HFF-Myc (cell line): ENCODE results near the gene KCND2.

Experiments
- DNase-seq: peaks from one replicate; pipeline ENCODE4 v3.0.0-alpha.2; 2011; ENCODE audit warnings: low read depth; ENCODE audit errors: extremely low read depth
- H3K4me3 ChIP-seq: replicated peaks from 2 replicates; pipeline ENCODE4 v1.5.1; 2011; ENCODE audit warnings: low read depth, mild to moderate bottlenecking, control low read depth, low read length
- TF ChIP-seq, protein P1 (sequence below): IDR thresholded peaks from 2 replicates; pipeline ENCODE4 v1.5.1; 2012; ENCODE audit warnings: mild to moderate bottlenecking, low read depth, low read length, control low read depth; ENCODE audit errors: missing control alignments

Gene KCND2

GRCh38 chr7:120521761-120522737, 249.1 kb downstream of the KCND2 start:
- no peak overlapping the region for H3K4me3 ChIP-seq
- TF ChIP-seq, protein P1, sequence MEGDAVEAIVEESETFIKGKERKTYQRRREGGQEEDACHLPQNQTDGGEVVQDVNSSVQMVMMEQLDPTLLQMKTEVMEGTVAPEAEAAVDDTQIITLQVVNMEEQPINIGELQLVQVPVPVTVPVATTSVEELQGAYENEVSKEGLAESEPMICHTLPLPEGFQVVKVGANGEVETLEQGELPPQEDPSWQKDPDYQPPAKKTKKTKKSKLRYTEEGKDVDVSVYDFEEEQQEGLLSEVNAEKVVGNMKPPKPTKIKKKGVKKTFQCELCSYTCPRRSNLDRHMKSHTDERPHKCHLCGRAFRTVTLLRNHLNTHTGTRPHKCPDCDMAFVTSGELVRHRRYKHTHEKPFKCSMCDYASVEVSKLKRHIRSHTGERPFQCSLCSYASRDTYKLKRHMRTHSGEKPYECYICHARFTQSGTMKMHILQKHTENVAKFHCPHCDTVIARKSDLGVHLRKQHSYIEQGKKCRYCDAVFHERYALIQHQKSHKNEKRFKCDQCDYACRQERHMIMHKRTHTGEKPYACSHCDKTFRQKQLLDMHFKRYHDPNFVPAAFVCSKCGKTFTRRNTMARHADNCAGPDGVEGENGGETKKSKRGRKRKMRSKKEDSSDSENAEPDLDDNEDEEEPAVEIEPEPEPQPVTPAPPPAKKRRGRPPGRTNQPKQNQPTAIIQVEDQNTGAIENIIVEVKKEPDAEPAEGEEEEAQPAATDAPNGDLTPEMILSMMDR = no peak
- no peak for DNase-seq

- TF ChIP-seq, protein P1 = no peak
- no peak overlapping the region for H3K4me3 ChIP-seq
- DNase-seq = no peak
These were observed 251.0 kb downstream of the KCND2 start for GRCh38 chr7:120523985-120524384.

DNA sequence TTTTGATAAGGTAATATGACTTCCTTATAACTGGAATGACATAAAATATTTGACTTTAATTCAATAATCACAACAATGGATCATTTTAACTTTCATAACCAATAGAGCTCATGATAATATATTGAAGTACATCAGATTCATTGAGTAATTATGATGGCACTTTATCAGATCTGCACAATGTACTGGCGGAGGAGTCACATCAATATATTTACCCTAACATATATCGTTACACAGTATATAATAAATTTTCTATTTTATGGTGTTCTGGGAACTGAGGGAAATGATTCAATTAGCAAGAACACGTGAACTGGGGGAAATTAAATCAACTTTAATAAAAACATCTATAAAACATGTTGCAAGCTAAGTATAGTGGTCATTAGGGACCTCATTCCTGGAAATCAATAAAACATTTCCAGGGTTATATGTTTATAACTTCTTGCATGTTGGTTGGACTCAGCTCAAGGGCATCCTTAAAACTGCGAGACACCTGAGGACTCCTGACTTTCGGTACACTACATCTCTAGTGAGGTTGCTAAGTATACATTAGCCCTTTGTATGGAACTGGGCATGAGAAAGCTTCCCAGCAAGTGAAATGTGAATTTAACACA, 254.0 kb downstream of the KCND2 start:
- no peak overlapping the region for H3K4me3 ChIP-seq

DNA sequence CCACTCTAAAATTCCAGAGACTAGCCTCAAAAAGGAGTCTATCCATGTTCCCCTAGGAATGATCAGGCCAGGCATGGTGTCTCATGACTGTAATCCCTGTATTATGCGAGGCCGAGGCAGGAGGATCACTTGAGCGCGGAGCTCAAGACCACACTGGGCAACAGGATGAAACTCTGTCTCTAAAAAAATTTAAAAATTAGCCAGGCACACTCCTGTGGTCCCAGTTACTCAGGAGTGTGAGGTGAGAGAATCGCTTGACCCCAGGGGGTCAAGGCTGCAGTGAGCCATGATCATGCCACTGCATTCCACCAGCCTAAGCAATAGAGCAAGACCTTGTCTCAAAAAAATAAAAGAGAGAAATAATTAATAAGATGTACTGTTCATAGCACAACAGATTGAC, 256.8 kb downstream of the KCND2 start:
- no peak overlapping the region for H3K4me3 ChIP-seq

More for the DNA sequence above, 254.0 kb downstream of the KCND2 start:
- TF ChIP-seq, protein P1 = no peak
- no peak for DNase-seq

DNA sequence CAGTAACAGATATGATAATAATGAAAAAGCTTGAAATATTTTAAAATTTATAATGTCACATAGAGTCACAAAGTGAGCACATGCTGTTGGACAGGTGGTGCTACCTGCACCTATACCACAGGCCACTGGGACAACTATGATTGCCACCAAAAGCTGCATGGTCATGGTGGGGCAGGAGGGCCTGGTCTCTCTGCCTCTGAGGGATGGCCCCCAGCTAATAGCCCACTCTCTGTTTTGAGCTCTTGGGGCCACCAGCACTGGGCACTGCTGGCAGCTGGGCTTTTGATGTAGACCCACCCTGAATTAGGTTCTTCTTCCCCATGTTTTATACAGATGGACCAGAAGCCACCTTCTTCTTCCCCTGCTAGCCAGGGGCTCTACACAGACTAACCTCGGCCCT, 265.4 kb downstream of the KCND2 start:
- no peak for DNase-seq
- TF ChIP-seq, protein P1 = no peak
- no peak overlapping the region for H3K4me3 ChIP-seq

More for the DNA sequence above, 256.8 kb downstream of the KCND2 start:
- TF ChIP-seq, protein P1 = no peak
- no peak for DNase-seq

DNA sequence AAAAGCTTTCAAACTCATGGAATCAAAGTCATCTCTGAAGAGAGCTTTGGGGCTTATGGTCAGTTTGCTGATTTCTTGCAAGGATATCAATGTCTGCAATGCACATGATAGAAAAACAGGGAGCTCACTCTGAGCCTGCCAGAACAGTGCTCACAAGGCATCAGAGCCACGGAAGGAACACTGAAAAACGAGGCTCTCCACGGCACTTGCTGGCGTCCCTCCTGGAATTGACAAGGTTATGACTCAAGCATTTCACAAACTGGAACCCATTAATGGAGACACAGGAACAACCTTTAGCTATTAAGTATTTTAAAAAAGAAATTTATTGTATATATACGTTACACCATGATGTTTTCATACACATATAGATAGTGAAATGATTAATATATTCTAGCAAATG, 266.3 kb downstream of the KCND2 start:
- TF ChIP-seq, protein P1 = no peak
- no peak overlapping the region for H3K4me3 ChIP-seq
- DNase-seq = no peak
